ENCODE data around the gene NCLN. TPM values are rescaled to one million over a fixed set of nuclear protein-coding genes. Genes with fewer than 3 reads are reported as not detected.

The NCLN gene
- total RNA-seq, 1 donor from 2014 or later = 54.6 TPM

DNA sequence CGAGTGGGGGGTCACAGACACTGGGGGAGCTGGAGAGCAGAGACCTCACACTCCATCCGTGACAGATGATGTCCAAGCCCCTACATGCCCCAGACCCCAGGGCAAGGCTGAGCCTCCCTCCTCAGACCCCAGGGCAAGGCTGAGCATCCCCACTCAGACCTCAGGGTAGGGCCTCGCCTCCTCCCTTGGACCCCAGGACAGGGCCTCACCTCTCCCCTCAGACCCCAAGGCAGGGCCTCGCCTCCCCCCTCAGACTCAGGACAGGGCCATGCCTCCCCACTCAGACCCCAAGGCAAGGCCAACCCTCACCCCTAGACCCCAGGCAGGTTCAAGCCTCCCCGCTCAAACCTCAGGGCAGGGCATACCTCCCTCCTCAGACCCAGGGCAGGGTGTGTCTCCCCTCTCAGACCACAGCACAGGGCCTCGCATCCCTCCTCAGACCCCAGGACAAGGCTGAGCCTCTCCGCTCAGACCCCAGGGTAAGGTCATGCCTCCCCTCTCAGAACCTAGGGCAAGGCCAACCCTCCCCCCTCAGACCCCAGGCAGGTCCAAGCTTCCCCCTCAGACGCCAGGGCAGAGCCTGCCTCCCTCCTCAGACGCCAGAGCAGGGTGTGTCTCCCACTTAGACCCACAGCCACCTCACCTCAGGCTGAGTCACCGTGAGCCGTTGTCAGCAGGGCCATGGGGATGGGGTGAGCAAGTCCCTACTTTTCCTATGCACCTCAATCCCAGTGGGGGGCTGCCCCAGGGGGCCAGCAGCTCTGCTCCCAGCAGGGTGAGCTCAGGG is 8.8 kb upstream of the NCLN start:
- TF ChIP-seq, protein P1, sequence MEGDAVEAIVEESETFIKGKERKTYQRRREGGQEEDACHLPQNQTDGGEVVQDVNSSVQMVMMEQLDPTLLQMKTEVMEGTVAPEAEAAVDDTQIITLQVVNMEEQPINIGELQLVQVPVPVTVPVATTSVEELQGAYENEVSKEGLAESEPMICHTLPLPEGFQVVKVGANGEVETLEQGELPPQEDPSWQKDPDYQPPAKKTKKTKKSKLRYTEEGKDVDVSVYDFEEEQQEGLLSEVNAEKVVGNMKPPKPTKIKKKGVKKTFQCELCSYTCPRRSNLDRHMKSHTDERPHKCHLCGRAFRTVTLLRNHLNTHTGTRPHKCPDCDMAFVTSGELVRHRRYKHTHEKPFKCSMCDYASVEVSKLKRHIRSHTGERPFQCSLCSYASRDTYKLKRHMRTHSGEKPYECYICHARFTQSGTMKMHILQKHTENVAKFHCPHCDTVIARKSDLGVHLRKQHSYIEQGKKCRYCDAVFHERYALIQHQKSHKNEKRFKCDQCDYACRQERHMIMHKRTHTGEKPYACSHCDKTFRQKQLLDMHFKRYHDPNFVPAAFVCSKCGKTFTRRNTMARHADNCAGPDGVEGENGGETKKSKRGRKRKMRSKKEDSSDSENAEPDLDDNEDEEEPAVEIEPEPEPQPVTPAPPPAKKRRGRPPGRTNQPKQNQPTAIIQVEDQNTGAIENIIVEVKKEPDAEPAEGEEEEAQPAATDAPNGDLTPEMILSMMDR (IDR thresholded peaks at IDR 0.05; ENCODE audit: unreplicated experiment) = no peak
- peaks cover 1% of the 10 kb centered on the region for H3K4me1 Mint-ChIP-seq (ENCODE audit: low read depth)
- no peaks in the 10 kb centered on the region for H3K27me3 Mint-ChIP-seq
- no peaks in the 10 kb centered on the region for H3K36me3 Mint-ChIP-seq (ENCODE audit: insufficient read depth)
- no peak for DNase-seq (ENCODE audit: low spot score, unreplicated experiment)
- H3K9me3 Mint-ChIP-seq (ENCODE audit: low read depth) = no peaks in the 10 kb centered on the region
- H3K27ac Mint-ChIP-seq = no peak overlapping the region
- H3K4me3 Mint-ChIP-seq (ENCODE audit: low read depth) = no peak overlapping the region

- DNase-seq (ENCODE audit: low spot score, unreplicated experiment) = no peak
- Mint-ChIP-seq H3K36me3 (ENCODE audit: insufficient read depth) (no peaks in the 10 kb centered on the region), H3K27ac (no peak within 1 kb of the TSS), H3K4me1 (ENCODE audit: low read depth) (peaks cover 1% of the 10 kb centered on the region), H3K9me3 (ENCODE audit: low read depth) (no peaks in the 10 kb centered on the region), H3K4me3 (ENCODE audit: low read depth) (no peak within 1 kb of the TSS), H3K27me3 (no peaks in the 10 kb centered on the region)
- TF ChIP-seq, protein P1 (IDR thresholded peaks at IDR 0.05; ENCODE audit: unreplicated experiment) = no peak
Measured at GRCh38 chr19:3178377-3178972, 7.3 kb upstream of the NCLN start, which contains the start of gene S1PR4. S1PR4 (plus strand) TSS chr19:3178769; CDS start chr19:3178793, 24 bp downstream.

DNA sequence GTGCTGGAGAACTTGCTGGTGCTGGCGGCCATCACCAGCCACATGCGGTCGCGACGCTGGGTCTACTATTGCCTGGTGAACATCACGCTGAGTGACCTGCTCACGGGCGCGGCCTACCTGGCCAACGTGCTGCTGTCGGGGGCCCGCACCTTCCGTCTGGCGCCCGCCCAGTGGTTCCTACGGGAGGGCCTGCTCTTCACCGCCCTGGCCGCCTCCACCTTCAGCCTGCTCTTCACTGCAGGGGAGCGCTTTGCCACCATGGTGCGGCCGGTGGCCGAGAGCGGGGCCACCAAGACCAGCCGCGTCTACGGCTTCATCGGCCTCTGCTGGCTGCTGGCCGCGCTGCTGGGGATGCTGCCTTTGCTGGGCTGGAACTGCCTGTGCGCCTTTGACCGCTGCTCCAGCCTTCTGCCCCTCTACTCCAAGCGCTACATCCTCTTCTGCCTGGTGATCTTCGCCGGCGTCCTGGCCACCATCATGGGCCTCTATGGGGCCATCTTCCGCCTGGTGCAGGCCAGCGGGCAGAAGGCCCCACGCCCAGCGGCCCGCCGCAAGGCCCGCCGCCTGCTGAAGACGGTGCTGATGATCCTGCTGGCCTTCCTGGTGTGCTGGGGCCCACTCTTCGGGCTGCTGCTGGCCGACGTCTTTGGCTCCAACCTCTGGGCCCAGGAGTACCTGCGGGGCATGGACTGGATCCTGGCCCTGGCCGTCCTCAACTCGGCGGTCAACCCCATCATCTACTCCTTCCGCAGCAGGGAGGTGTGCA is 6.6 kb upstream of the NCLN start:
- Mint-ChIP-seq H3K4me3 (ENCODE audit: low read depth) (no peak overlapping the region), H3K27me3 (no peaks in the 10 kb centered on the region), H3K36me3 (ENCODE audit: insufficient read depth) (no peaks in the 10 kb centered on the region), H3K27ac (no peak overlapping the region), H3K4me1 (ENCODE audit: low read depth) (peaks cover 3% of the 10 kb centered on the region), H3K9me3 (ENCODE audit: low read depth) (no peaks in the 10 kb centered on the region)
- TF ChIP-seq, protein P1 (IDR thresholded peaks at IDR 0.05; ENCODE audit: unreplicated experiment) = no peak
- DNase-seq (ENCODE audit: low spot score, unreplicated experiment) = no peak

DNA sequence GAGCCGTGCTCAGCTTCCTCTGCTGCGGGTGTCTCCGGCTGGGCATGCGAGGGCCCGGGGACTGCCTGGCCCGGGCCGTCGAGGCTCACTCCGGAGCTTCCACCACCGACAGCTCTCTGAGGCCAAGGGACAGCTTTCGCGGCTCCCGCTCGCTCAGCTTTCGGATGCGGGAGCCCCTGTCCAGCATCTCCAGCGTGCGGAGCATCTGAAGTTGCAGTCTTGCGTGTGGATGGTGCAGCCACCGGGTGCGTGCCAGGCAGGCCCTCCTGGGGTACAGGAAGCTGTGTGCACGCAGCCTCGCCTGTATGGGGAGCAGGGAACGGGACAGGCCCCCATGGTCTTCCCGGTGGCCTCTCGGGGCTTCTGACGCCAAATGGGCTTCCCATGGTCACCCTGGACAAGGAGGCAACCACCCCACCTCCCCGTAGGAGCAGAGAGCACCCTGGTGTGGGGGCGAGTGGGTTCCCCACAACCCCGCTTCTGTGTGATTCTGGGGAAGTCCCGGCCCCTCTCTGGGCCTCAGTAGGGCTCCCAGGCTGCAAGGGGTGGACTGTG is 5.9 kb upstream of the NCLN start:
- Mint-ChIP-seq H3K27ac (no peak overlapping the region), H3K27me3 (no peaks in the 10 kb centered on the region), H3K36me3 (ENCODE audit: insufficient read depth) (no peaks in the 10 kb centered on the region), H3K4me1 (ENCODE audit: low read depth) (peaks cover 3% of the 10 kb centered on the region), H3K9me3 (ENCODE audit: low read depth) (no peaks in the 10 kb centered on the region), H3K4me3 (ENCODE audit: low read depth) (no peak overlapping the region)
- TF ChIP-seq, protein P1 (IDR thresholded peaks at IDR 0.05; ENCODE audit: unreplicated experiment) = no peak
- no peak for DNase-seq (ENCODE audit: low spot score, unreplicated experiment)

Data from progenitor cell of endocrine pancreas (in vitro differentiated cells).